Activated CD8-positive, alpha-beta memory T cell treated with anti-CD3 and anti-CD28 coated beads, Interleukin-2, amount 50 U/mL, for 1 hour (primary cell): ENCODE data around the gene PLXND1.
"Not testable (repeated sequence)": the region's sequence is repeated elsewhere in the genome, so short reads cannot be mapped to it uniquely, and the experiment has no call there.

Experiments used
- DNase-seq: peaks from one replicate; pipeline ENCODE4 v3.0.0-alpha.2; 2020; ENCODE audit errors: extremely low read depth

The PLXND1 gene, protein sequence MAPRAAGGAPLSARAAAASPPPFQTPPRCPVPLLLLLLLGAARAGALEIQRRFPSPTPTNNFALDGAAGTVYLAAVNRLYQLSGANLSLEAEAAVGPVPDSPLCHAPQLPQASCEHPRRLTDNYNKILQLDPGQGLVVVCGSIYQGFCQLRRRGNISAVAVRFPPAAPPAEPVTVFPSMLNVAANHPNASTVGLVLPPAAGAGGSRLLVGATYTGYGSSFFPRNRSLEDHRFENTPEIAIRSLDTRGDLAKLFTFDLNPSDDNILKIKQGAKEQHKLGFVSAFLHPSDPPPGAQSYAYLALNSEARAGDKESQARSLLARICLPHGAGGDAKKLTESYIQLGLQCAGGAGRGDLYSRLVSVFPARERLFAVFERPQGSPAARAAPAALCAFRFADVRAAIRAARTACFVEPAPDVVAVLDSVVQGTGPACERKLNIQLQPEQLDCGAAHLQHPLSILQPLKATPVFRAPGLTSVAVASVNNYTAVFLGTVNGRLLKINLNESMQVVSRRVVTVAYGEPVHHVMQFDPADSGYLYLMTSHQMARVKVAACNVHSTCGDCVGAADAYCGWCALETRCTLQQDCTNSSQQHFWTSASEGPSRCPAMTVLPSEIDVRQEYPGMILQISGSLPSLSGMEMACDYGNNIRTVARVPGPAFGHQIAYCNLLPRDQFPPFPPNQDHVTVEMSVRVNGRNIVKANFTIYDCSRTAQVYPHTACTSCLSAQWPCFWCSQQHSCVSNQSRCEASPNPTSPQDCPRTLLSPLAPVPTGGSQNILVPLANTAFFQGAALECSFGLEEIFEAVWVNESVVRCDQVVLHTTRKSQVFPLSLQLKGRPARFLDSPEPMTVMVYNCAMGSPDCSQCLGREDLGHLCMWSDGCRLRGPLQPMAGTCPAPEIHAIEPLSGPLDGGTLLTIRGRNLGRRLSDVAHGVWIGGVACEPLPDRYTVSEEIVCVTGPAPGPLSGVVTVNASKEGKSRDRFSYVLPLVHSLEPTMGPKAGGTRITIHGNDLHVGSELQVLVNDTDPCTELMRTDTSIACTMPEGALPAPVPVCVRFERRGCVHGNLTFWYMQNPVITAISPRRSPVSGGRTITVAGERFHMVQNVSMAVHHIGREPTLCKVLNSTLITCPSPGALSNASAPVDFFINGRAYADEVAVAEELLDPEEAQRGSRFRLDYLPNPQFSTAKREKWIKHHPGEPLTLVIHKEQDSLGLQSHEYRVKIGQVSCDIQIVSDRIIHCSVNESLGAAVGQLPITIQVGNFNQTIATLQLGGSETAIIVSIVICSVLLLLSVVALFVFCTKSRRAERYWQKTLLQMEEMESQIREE (N-terminal part only)

GRCh38 chr3:129606636-129607390 is at the start of gene PLXND1:
PLXND1 (minus strand) TSS chr3:129606676; CDS start chr3:129606639, 37 bp downstream.
- DNase-seq: no peak

- DNase-seq: no peak
These were observed 48.8 kb upstream of the PLXND1 start for GRCh38 chr3:129655291-129655700.

DNA sequence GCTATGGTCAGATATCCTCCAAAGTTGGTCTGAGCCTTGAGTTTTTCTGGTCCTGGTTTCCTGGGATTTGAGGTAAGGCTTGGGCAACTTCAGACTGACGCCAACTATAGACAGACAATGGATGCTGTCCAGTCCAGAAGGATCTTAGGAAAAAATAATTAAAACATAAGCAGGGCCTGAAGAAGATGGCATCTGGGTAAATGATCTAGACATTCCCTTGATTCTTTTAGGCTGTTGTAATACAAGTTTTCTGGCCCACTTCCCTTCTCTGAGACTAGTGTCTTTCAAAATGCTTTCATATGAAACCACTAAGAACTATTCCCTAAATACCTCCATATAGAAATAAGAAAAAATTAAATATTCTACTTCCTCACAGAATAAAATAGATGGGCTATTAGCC is 47.7 kb upstream of the PLXND1 start:
- DNase-seq: no peak

DNA sequence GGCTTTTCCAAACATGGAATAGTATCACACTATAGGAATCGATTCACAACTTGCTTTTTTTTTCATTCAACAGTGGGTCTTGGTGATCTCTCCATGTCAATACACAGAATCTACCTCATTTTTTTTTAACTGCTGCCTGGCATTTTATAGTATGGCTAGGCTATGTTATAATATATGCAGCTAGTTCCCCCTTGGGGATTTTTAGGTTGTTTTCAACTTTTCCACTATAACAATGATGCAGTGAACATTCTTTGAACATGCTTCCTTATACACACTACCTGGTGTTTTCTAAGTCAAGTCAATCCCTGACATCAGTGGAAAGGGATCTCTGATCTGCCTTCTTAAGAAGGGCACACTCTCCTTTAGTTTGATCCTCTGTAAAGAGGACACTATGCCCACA is 46.5 kb upstream of the PLXND1 start:
- DNase-seq: no peak

GRCh38 chr3:129651435-129652202 is 45.1 kb upstream of the PLXND1 start:
- no peak for DNase-seq

DNA sequence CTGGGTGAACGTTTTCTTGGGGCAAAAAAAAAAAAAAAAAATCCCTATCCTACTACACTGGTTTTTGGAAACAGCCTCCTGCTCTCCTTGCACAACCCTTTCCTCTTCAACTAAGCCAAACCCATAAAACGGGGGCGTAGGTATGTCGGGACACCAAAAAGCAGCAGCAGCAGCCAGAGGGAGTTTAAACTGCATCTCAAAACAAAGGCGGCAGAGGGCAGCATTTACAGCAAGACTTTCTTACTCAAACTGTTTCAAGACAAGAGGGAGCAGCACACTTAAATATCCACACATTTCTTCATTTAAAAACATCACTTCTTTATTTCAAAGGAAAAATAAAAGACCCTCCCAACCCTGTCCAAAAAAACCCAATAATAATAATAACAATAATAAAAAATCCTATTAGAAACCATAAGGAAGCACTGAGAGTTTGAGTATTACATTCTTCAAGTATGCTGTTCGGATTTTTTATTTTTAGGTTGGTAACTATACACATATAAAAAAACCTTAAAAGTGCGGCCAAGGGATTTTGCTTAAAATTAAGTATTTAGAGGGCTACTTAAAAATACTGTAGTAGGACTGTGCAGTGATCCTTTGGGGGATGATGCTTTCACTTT is 43.9 kb upstream of the PLXND1 start:
- no peak for DNase-seq

GRCh38 chr3:129648391-129648790 is 41.9 kb upstream of the PLXND1 start:
- DNase-seq: no peak

DNA sequence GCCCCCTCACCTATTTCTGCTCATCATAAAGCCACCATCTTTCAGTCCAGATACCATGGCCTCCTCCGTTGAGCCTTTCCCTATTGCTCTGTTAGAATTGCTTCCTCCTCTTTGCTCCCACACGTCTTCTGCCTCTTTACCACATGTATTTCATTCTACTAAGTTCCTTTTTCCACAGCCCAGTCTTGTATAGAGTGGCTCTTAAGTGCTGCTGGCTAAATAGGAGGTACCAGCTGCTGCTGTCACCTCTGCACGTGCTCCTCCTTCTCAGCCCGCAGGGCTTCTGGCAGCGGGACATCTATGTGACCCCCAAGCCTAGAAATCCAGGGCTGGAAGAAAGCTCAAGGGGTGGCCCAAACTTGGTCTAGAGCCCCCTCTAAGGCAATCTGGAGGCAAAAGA is 38.8 kb upstream of the PLXND1 start:
- DNase-seq: no peak

- no peak for DNase-seq
These were observed 38.4 kb upstream of the PLXND1 start for GRCh38 chr3:129644836-129645235.

GRCh38 chr3:129641567-129642260 is 35.2 kb upstream of the PLXND1 start:
- DNase-seq: not testable (repeated sequence)

DNA sequence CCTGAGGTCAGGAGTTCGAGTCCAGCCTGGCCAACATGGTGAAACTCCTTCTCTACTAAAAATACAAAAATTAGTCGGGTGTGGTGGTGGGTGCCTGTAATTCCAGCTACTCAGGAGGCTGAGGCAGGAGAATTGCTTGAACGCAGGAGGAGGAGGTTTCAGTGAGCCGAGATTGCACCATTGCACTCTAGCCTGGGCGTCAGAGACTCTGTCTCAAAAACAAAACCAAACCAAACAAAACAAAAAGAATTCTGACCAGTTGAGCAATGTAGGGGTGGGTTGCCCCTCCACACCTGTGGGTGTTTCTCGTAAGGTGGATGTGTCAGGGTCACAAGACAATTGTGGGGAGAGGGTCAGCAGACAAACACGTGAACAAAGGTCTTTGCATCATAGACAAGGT is 34.5 kb upstream of the PLXND1 start:
- DNase-seq: not testable (repeated sequence)

DNA sequence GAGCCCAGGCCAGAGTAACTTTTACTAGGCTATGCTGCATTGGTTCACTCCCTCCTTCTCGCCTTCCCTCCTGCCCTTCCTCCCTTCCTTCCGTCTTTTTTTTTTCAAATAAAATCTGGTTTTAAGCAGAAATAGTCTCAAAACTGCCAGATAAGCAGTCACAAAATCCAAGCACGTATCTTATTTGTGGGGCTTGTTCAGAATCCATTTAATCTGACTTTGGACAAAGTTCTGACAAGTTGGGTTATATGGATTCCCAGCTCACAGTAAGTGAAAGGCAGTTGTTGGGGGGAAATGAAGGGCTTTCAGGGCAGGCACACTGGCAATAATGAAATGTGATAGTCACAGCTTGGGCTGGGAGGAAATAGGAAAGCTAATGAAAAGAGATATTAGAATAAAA is 32.0 kb upstream of the PLXND1 start:
- DNase-seq: no peak

GRCh38 chr3:129636082-129636481 is 29.6 kb upstream of the PLXND1 start:
- DNase-seq: no peak

DNA sequence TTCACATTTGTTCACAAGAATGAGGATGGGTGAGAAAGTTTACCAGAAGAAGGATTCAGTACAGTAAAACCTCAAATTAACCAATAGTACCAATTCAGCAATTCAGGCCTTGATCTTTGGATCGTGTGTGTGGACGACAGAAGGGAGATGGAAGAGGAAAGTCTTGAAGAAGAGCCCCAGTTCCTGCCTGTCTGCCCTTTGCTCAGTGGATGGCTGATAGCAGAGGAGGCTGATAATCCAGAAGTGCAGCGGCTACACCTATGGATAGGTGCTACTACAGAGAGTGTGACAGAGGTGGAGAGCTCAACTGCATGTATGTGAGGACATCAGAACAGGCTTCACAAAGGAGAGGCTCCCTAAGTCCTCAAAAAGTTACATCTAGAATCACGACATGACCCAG is 29.2 kb upstream of the PLXND1 start:
- no peak for DNase-seq

GRCh38 chr3:129633751-129634481 is 27.4 kb upstream of the PLXND1 start:
- no peak for DNase-seq

GRCh38 chr3:129632977-129633376 is 26.5 kb upstream of the PLXND1 start:
- no peak for DNase-seq

- DNase-seq: no peak
These were observed 26.1 kb upstream of the PLXND1 start for GRCh38 chr3:129632556-129632955.

- no peak for DNase-seq
These were observed 25.6 kb upstream of the PLXND1 start for GRCh38 chr3:129632056-129632455.

DNA sequence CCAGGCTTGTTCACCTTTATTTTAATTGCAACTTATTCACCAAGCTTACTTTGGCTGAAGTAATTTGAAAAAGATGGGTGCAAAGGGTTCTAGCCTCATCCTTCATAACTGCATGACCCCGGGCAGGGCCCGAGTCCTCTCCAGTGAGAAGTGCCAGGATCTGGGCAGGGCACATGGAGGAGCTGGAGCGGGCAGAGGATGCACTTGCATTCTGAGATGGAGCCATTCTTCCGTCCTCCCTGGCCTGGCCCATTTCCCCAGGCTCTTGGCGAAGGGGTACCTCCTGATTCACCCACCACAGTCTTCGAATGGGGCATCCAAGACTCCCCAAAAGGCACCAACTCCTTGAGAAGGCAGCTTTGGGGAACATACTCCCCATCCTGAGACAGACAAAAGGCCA is 22.5 kb upstream of the PLXND1 start:
- DNase-seq: no peak
